ENCODE measurements around the gene SLC25A44.

- peak in 1 of 2 donors; percentile 71 for TF ChIP-seq POLR2A (IDR thresholded peaks at IDR 0.05)
- peak; percentile 35 to 82 (median 66) for TF ChIP-seq CTCF (IDR thresholded peaks at IDR 0.05)
Observed at GRCh38 chr1:156193488-156194299, at the start of gene SLC25A44.

Measured in heart left ventricle (tissue), 13 donors.